ENCODE measurements around the gene PLA2G4A. TPM values are rescaled to one million over a fixed set of nuclear protein-coding genes. Genes with fewer than 3 reads are reported as not detected.

Gene PLA2G4A
- total and polyA plus RNA-seq, 2 experiments from 2014 or later: 1.6 to 2.9 TPM

DNA sequence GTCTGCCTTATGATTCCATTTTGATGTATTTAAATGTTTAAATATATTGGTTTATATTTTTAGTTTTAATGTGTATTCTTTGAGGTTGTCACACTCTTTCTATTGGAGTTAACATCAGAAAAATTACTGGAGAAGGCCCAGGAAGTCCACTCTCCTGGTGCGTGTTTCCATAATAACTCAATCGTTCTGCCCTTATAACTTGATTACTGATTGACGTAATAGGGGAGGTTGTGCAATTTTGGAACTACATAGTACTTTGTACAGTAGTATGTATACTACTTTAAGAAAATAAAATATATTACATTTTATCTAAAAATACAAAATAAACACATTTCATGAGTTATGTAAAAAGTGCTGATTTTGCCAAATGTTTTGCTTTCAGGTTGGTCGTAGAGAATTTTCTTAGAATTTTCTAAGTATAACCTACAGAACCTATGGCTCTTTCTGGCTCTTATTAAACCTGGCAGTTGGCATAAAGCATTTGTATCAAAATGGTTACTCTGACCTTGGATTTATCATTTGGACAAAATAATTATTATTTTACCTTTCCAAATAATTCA, 5.7 kb downstream of the PLA2G4A start:
- H3K4me3 ChIP-seq: no peak overlapping the region
- no peaks in the 10 kb centered on the region for H3K79me2 ChIP-seq (ENCODE audit: insufficient read depth)
- H3K27me3 ChIP-seq (replicated peaks; ENCODE audit: insufficient read depth): no peaks in the 10 kb centered on the region
- TF ChIP-seq EZH2phosphoT487 (IDR thresholded peaks at IDR 0.05; ENCODE audit: insufficient read depth, low read depth) (no peak), EZH2 (IDR thresholded peaks at IDR 0.05; ENCODE audit: insufficient read depth, poor library complexity, severe bottlenecking) (no peak)
- no peaks in the 10 kb centered on the region for H3K4me1 ChIP-seq (ENCODE audit: insufficient read depth)
- 92 to 93% methylated on average over 4 of the region's 4 CpGs for WGBS, 2 experiments (ENCODE audit: low coverage in 1 of 2, low lambda C conversion rate in 2 of 2, missing lambda C conversion rate in 2 of 2)
- H3K27ac ChIP-seq: no peak overlapping the region
- no peaks in the 10 kb centered on the region for H3K36me3 ChIP-seq (ENCODE audit: low read depth)
- H3K9ac ChIP-seq: no peak overlapping the region
- H2AFZ ChIP-seq: no peak overlapping the region
- no peaks in the 10 kb centered on the region for H3K9me2 ChIP-seq (ENCODE audit: insufficient read depth)
- DNase-seq: no peak
- H3F3A ChIP-seq (ENCODE audit: insufficient read depth): no peaks in the 10 kb centered on the region
- no peak overlapping the region for H3K4me2 ChIP-seq (ENCODE audit: unreplicated experiment)
- in situ Hi-C loops (cut with MboI): no loop called here
- H3K9me3 ChIP-seq (ENCODE audit: low read depth): no peaks in the 10 kb centered on the region
- H4K20me1 ChIP-seq (ENCODE audit: insufficient read depth): no peaks in the 10 kb centered on the region

DNA sequence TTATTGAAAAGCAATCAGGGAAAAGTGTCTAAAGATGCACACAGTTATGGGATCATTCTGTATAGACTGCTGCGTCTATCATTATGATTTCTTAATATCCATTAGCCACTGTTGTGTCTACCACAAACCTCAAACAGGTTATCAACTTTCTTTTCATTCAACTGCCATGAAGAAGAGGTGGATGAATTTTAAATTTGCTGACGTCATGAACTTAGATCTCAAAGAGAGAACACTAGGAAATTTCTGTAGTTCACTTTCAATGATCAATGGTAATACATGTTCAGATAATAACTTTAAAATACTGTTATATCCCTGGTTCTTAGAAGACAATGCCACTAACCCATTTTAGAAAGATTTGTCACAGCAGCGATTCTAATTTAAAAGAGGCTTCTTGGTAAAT, 6.7 kb downstream of the PLA2G4A start:
- no peak overlapping the region for H2AFZ ChIP-seq
- H3K4me1 ChIP-seq (ENCODE audit: insufficient read depth): no peaks in the 10 kb centered on the region
- no peak overlapping the region for H3K4me2 ChIP-seq (ENCODE audit: unreplicated experiment)
- no peaks in the 10 kb centered on the region for H4K20me1 ChIP-seq (ENCODE audit: insufficient read depth)
- H3K9ac ChIP-seq: no peak overlapping the region
- in situ Hi-C loops (cut with MboI): no loop called here
- no peaks in the 10 kb centered on the region for H3F3A ChIP-seq (ENCODE audit: insufficient read depth)
- no peak for DNase-seq
- H3K4me3 ChIP-seq: no peak overlapping the region
- no peaks in the 10 kb centered on the region for H3K9me2 ChIP-seq (ENCODE audit: insufficient read depth)
- WGBS, 2 experiments (ENCODE audit: low coverage in 1 of 2, low lambda C conversion rate in 2 of 2, missing lambda C conversion rate in 2 of 2): 93% methylated on average over 3 of the region's 3 CpGs
- no peak for TF ChIP-seq EZH2phosphoT487 (IDR thresholded peaks at IDR 0.05; ENCODE audit: insufficient read depth, low read depth)
- no peak for TF ChIP-seq EZH2 (IDR thresholded peaks at IDR 0.05; ENCODE audit: insufficient read depth, poor library complexity, severe bottlenecking)
- H3K27ac ChIP-seq: no peak overlapping the region
- H3K79me2 ChIP-seq (ENCODE audit: insufficient read depth): no peaks in the 10 kb centered on the region
- H3K27me3 ChIP-seq (replicated peaks; ENCODE audit: insufficient read depth): no peaks in the 10 kb centered on the region
- H3K9me3 ChIP-seq (ENCODE audit: low read depth): no peaks in the 10 kb centered on the region
- H3K36me3 ChIP-seq (ENCODE audit: low read depth): no peaks in the 10 kb centered on the region

DNA sequence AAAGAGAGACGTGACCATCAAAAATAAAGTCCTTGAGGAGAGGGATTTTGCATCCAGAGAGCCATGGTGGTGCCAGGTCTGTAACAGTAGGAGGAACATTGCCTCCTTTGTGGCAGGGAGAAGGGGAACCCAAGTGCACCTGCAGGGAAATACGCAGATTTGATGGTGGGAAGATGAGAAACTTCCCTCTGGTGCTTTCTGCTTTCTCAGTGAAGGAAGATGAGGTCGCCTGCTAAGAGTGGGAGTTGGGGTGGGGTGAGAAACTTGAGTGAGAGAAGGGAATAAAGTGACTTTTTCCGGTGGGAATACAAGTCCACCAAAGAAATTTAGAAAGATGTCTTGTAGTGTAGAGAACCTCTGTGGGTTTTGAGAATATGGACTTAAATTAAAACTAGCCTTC, 9.1 kb downstream of the PLA2G4A start:
- Histone ChIP-seq H3K27me3 (replicated peaks; ENCODE audit: insufficient read depth) (no peaks in the 10 kb centered on the region), H3K4me3 (no peak overlapping the region), H3K9me2 (ENCODE audit: insufficient read depth) (no peaks in the 10 kb centered on the region), H3F3A (ENCODE audit: insufficient read depth) (no peaks in the 10 kb centered on the region), H3K9me3 (ENCODE audit: low read depth) (no peaks in the 10 kb centered on the region), H3K9ac (no peak overlapping the region), H3K27ac (no peak overlapping the region), H3K36me3 (ENCODE audit: low read depth) (no peaks in the 10 kb centered on the region), H2AFZ (no peak overlapping the region), H4K20me1 (ENCODE audit: insufficient read depth) (no peaks in the 10 kb centered on the region), H3K79me2 (ENCODE audit: insufficient read depth) (no peaks in the 10 kb centered on the region), H3K4me2 (ENCODE audit: unreplicated experiment) (no peak overlapping the region), H3K4me1 (ENCODE audit: insufficient read depth) (no peaks in the 10 kb centered on the region)
- WGBS, 2 experiments (ENCODE audit: low coverage in 1 of 2, low lambda C conversion rate in 2 of 2, missing lambda C conversion rate in 2 of 2): 89 to 91% methylated on average over 4 of the region's 4 CpGs
- no peak for TF ChIP-seq EZH2 (IDR thresholded peaks at IDR 0.05; ENCODE audit: insufficient read depth, poor library complexity, severe bottlenecking)
- in situ Hi-C loops (cut with MboI): no loop called here
- no peak for DNase-seq

DNA sequence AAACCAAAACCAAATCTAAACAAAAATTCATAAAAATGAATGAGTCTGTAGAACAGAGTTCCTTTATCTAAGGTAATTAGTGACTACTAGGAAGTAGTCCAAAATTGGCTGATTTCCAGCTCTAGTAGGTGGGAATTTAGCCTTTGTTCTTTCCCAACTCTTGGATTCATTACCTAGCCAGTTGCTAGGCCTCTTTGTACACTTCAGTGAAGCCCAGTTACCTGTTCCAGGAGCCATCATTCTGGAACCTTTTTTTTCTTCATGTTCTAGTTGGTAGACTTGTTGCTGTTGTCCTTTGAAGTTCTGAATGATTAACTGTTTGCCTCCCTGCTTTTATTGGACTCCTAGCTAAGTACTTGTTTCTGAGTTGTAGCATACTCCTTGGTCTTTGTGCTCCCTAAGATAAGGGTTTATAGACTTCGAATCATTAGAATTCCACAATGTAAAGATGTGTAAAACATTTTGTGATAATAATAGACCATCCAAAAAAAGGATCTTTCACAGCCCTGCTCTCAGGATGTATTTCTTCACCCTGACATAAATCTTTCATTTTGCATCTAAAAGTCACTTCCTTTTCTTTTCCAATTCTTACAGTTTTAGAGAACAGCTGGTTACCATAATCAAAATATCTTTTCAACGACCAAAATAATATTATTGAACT, 9.8 kb downstream of the PLA2G4A start:
- TF ChIP-seq EZH2 (IDR thresholded peaks at IDR 0.05; ENCODE audit: insufficient read depth, poor library complexity, severe bottlenecking) (no peak), EZH2phosphoT487 (IDR thresholded peaks at IDR 0.05; ENCODE audit: insufficient read depth, low read depth) (no peak)
- no peaks in the 10 kb centered on the region for H3K9me3 ChIP-seq (ENCODE audit: low read depth)

More for the DNA sequence above, 9.8 kb downstream of the PLA2G4A start:
- Histone ChIP-seq H3K36me3 (ENCODE audit: low read depth) (no peaks in the 10 kb centered on the region), H4K20me1 (ENCODE audit: insufficient read depth) (no peaks in the 10 kb centered on the region), H3K9me2 (ENCODE audit: insufficient read depth) (no peaks in the 10 kb centered on the region), H3K79me2 (ENCODE audit: insufficient read depth) (no peaks in the 10 kb centered on the region), H3K27me3 (replicated peaks; ENCODE audit: insufficient read depth) (no peaks in the 10 kb centered on the region), H3K27ac (no peak overlapping the region), H3K4me1 (ENCODE audit: insufficient read depth) (no peaks in the 10 kb centered on the region), H3K9ac (no peak overlapping the region), H3K4me3 (no peak overlapping the region), H3K4me2 (ENCODE audit: unreplicated experiment) (no peak overlapping the region), H2AFZ (no peak overlapping the region), H3F3A (ENCODE audit: insufficient read depth) (no peaks in the 10 kb centered on the region)
- WGBS, 2 experiments (ENCODE audit: low coverage in 1 of 2, low lambda C conversion rate in 2 of 2, missing lambda C conversion rate in 2 of 2): 3 to 13% methylated on average over 2 of the region's 2 CpGs
- in situ Hi-C loops (cut with MboI): no loop called here
- no peak for DNase-seq
